WTC11 (cell line): ENCODE results near the gene RAPGEF1. TPM values are rescaled to one million over a fixed set of nuclear protein-coding genes. Genes with fewer than 3 reads are reported as not detected.

Experiments used
- ATAC-seq: fragments of 200-7000 bp; cut with Tn5 transposase; 2 replicates; pipeline ENCODE4 v1.10.0; 2021; ENCODE audit warnings: mild to moderate bottlenecking, moderate library complexity
- CTCF ChIA-PET: fragments of 300-600 bp; sonication (Branson Sonifier 250); formaldehyde crosslinking; loops from one replicate; lab custom pipeline; 2021; ENCODE audit warnings: antibody characterized with exemption; lab: Charles Lee
- POLR2A ChIA-PET: fragments of 350-600 bp; sonication (Branson Sonifier 250); formaldehyde crosslinking; loops from one replicate; lab custom pipeline; 2021; ENCODE audit warnings: antibody characterized with exemption; lab: Charles Lee
- DNase-seq: peaks from one replicate; pipeline ENCODE4 v3.0.0; 2021; ENCODE audit warnings: low spot score
- H3K27ac Mint-ChIP-seq: 2 replicates; pipeline ENCODE4 v1.8.0; 2021; ENCODE audit warnings: mixed read lengths
- H3K27me3 Mint-ChIP-seq: 2 replicates; pipeline ENCODE4 v1.8.0; 2021; ENCODE audit warnings: low read depth, mild to moderate bottlenecking, moderate library complexity, mixed read lengths
- H3K36me3 Mint-ChIP-seq: 2 replicates; pipeline ENCODE4 v1.8.0; 2021; ENCODE audit warnings: mixed read lengths
- H3K4me1 Mint-ChIP-seq: 2 replicates; pipeline ENCODE4 v1.8.0; 2022; ENCODE audit warnings: mixed read lengths
- H3K4me3 Mint-ChIP-seq: 2 replicates; pipeline ENCODE4 v1.8.0; 2021; ENCODE audit warnings: mild to moderate bottlenecking, moderate library complexity, mixed read lengths
- H3K9me3 Mint-ChIP-seq: 2 replicates; pipeline ENCODE4 v1.8.0; 2021; ENCODE audit warnings: mixed read lengths
- CBFB ChIP-seq: sonication (generic); formaldehyde crosslinking; IDR thresholded peaks from 2 replicates; pipeline ENCODE4 v1.8.1; 2022; ENCODE audit warnings: mild to moderate bottlenecking, low read depth, missing genetic modification reagents
- CREB1 ChIP-seq: sonication (generic); formaldehyde crosslinking; IDR thresholded peaks from 2 replicates; pipeline ENCODE4 v1.8.0; 2023; ENCODE audit warnings: mild to moderate bottlenecking, missing genetic modification reagents
- ELF4 ChIP-seq: sonication (generic); formaldehyde crosslinking; IDR thresholded peaks from 2 replicates; pipeline ENCODE4 v1.8.1; 2022; ENCODE audit warnings: low read depth, mild to moderate bottlenecking, moderate library complexity, missing genetic modification reagents
- FOXK1 ChIP-seq: sonication (generic); formaldehyde crosslinking; IDR thresholded peaks from 2 replicates; pipeline ENCODE4 v1.8.0; 2022; ENCODE audit warnings: mild to moderate bottlenecking, moderate library complexity, missing genetic modification reagents
- JAZF1 ChIP-seq: fragments of 250-450 bp; sonication (Bioruptor Pico); IDR thresholded peaks from 2 replicates; pipeline ENCODE4 v1.9.0; 2021; ENCODE audit warnings: moderate library complexity, mild to moderate bottlenecking, inconsistent platforms
- MXD4 ChIP-seq: fragments of 250-450 bp; sonication (Bioruptor Pico); IDR thresholded peaks from 2 replicates; pipeline ENCODE4 v1.8.0; 2021; ENCODE audit warnings: mild to moderate bottlenecking, moderate library complexity, borderline replicate concordance
- NR1H2 ChIP-seq: sonication (generic); formaldehyde crosslinking; IDR thresholded peaks from 2 replicates; pipeline ENCODE4 v1.9.0; 2021; ENCODE audit warnings: mild to moderate bottlenecking, moderate library complexity, missing genetic modification reagents
- RORB ChIP-seq: fragments of 250-450 bp; sonication (Bioruptor Pico); IDR thresholded peaks from 2 replicates; pipeline ENCODE4 v1.9.0; 2021; ENCODE audit warnings: mild to moderate bottlenecking
- SMAD3 ChIP-seq: sonication (generic); formaldehyde crosslinking; IDR thresholded peaks from 2 replicates; pipeline ENCODE4 v1.8.0; 2022; ENCODE audit warnings: missing genetic modification reagents, mild to moderate bottlenecking, borderline replicate concordance
- SP1 ChIP-seq: sonication (generic); formaldehyde crosslinking; conservative IDR thresholded peaks from 2 replicates; pipeline ENCODE4 v1.8.1; 2022; ENCODE audit warnings: missing genetic modification reagents
- ZBTB21 ChIP-seq: sonication (generic); formaldehyde crosslinking; IDR thresholded peaks from 2 replicates; pipeline ENCODE4 v1.8.1; 2023; ENCODE audit warnings: mild to moderate bottlenecking, missing genetic modification reagents, borderline replicate concordance
- ZNF317 ChIP-seq: sonication (generic); formaldehyde crosslinking; IDR thresholded peaks from 2 replicates; pipeline ENCODE4 v1.8.1; 2023; ENCODE audit warnings: low read depth, mild to moderate bottlenecking, moderate library complexity, missing genetic modification reagents, borderline replicate concordance
- total RNA-seq: library from RNA; stranded (reverse); gene quantifications from 3 replicates; pipeline ENCODE4 v1.2.3, GENCODE V29; 2021
- TF ChIP-seq, protein P1 (sequence below): fragments of 250-450 bp; sonication (Bioruptor Pico); IDR thresholded peaks from 2 replicates; pipeline ENCODE4 v1.9.0; 2021; ENCODE audit warnings: mild to moderate bottlenecking, borderline replicate concordance
- TF ChIP-seq, protein P2 (sequence below): sonication (generic); formaldehyde crosslinking; IDR thresholded peaks from 2 replicates; pipeline ENCODE4 v1.8.1; 2022; ENCODE audit warnings: mild to moderate bottlenecking, moderate library complexity, missing genetic modification reagents
- TF ChIP-seq, protein P3 (sequence below): sonication (generic); formaldehyde crosslinking; IDR thresholded peaks from 2 replicates; pipeline ENCODE4 v1.8.1; 2023; ENCODE audit warnings: mild to moderate bottlenecking, missing genetic modification reagents, borderline replicate concordance
- TF ChIP-seq, protein P4 (sequence below): sonication (generic); formaldehyde crosslinking; IDR thresholded peaks from 2 replicates; pipeline ENCODE4 v1.8.1; 2023; ENCODE audit warnings: mild to moderate bottlenecking, missing genetic modification reagents, moderate library complexity
- TF ChIP-seq, protein P5 (sequence below): sonication (generic); formaldehyde crosslinking; IDR thresholded peaks from 2 replicates; pipeline ENCODE4 v1.8.1; 2022; ENCODE audit warnings: mild to moderate bottlenecking, missing genetic modification reagents, moderate library complexity, borderline replicate concordance
- TF ChIP-seq, protein P6 (sequence below): sonication (generic); formaldehyde crosslinking; IDR thresholded peaks from 2 replicates; pipeline ENCODE4 v1.8.0; 2022; ENCODE audit warnings: missing genetic modification reagents

The RAPGEF1 gene
- total RNA-seq, 1 experiment from 2014 or later, result 66.2 TPM

DNA sequence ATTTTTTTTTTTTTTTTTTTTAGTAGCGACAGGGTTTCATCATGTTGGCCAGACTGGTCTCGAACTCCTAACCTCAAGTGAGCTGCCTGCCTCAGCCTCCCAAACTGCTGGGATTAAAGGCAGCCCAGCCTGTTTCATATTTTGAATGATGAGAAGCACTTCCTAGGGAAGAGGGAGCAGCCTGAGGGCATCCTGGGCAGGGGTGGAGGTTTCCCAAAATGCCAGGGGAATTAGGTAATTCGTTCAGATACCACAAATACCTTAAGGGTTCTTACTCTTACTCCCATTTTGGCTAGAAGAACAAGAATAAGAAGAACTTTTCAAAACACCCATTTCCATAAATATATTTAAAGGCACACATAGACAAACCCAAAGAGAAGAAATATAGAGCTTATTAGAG is 29.5 kb upstream of the RAPGEF1 start (continued):
- TF ChIP-seq, protein P1, sequence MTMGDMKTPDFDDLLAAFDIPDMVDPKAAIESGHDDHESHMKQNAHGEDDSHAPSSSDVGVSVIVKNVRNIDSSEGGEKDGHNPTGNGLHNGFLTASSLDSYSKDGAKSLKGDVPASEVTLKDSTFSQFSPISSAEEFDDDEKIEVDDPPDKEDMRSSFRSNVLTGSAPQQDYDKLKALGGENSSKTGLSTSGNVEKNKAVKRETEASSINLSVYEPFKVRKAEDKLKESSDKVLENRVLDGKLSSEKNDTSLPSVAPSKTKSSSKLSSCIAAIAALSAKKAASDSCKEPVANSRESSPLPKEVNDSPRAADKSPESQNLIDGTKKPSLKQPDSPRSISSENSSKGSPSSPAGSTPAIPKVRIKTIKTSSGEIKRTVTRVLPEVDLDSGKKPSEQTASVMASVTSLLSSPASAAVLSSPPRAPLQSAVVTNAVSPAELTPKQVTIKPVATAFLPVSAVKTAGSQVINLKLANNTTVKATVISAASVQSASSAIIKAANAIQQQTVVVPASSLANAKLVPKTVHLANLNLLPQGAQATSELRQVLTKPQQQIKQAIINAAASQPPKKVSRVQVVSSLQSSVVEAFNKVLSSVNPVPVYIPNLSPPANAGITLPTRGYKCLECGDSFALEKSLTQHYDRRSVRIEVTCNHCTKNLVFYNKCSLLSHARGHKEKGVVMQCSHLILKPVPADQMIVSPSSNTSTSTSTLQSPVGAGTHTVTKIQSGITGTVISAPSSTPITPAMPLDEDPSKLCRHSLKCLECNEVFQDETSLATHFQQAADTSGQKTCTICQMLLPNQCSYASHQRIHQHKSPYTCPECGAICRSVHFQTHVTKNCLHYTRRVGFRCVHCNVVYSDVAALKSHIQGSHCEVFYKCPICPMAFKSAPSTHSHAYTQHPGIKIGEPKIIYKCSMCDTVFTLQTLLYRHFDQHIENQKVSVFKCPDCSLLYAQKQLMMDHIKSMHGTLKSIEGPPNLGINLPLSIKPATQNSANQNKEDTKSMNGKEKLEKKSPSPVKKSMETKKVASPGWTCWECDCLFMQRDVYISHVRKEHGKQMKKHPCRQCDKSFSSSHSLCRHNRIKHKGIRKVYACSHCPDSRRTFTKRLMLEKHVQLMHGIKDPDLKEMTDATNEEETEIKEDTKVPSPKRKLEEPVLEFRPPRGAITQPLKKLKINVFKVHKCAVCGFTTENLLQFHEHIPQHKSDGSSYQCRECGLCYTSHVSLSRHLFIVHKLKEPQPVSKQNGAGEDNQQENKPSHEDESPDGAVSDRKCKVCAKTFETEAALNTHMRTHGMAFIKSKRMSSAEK (CRISPR knock-in tag), result no peak
- TF ChIP-seq NR1H2 (CRISPR knock-in tag) (no peak), CREB1 (CRISPR knock-in tag) (no peak)

DNA sequence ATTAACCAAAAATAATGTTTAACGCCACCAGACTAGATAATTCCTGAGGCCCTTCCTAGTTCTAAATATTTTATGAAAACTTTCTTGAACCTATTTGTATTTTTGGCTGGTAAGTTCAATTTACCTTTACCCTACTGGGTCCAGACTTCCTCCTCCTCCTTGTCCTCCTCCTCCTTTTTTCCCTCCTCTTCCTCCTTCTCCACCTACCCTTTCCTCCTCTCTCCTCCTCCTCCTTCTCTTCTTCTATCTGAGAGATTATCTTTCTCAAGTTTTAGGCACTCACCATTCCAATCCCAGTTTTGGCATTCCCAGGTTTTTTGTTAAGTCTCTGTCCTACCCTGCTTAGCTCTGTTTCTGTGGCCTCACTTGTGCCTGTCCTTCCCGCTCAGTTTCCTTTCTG is 24.7 kb upstream of the RAPGEF1 start:
- no peak overlapping the region for H3K4me3 Mint-ChIP-seq
- H3K27me3 Mint-ChIP-seq, result no peaks in the 10 kb centered on the region
- POLR2A ChIA-PET, result no interaction called here
- H3K9me3 Mint-ChIP-seq, result no peaks in the 10 kb centered on the region
- CTCF ChIA-PET, result interaction anchor here (0.6 to 1.7 kb wide), 4 partner anchors 9 to 488 kb away, joined by 3 to 4 read pairs (median 4); no protein-coding TSS in a partner anchor
- no peaks in the 10 kb centered on the region for H3K4me1 Mint-ChIP-seq
- H3K36me3 Mint-ChIP-seq, result no peaks in the 10 kb centered on the region
- DNase-seq (no peak), ATAC-seq (no peak)
- no peak for TF ChIP-seq SP1
- TF ChIP-seq, protein P2, sequence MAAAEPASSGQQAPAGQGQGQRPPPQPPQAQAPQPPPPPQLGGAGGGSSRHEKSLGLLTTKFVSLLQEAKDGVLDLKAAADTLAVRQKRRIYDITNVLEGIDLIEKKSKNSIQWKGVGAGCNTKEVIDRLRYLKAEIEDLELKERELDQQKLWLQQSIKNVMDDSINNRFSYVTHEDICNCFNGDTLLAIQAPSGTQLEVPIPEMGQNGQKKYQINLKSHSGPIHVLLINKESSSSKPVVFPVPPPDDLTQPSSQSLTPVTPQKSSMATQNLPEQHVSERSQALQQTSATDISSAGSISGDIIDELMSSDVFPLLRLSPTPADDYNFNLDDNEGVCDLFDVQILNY (CRISPR knock-in tag), result no peak
- no peak for TF ChIP-seq MXD4 (CRISPR knock-in tag)
- no peak for TF ChIP-seq ZNF317
- no peak overlapping the region for H3K27ac Mint-ChIP-seq

DNA sequence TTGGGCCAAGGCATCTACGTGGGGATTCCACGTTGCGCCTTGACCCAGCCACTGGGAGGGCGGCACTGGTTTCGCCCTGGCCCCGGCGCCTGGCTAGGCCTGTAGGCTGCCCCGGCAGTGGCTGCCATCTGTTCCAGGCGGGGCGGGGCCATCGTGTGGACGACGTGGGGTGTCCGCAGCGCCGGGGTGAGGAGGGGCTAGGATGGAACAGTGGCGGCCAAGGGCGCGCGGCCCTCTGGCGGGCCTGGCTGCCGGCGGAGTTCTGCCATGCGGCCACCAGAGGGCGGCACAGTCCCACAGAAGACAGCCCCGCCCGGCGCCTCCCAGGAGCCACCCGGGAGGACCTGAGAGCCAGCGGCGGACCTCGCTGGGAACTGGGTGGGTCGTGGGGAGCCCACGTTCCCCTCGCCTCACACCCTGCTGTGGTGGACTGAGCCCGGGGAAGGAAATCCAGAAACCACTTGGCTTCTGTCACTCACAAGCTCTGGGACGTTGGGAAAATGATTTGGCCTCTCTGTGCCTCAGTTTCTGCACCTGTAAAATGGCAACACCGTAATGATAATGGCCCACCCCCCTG is 22.6 kb upstream of the RAPGEF1 start:
- Mint-ChIP-seq H3K9me3 (no peaks in the 10 kb centered on the region), H3K4me1 (no peaks in the 10 kb centered on the region), H3K4me3 (peak overlapping the region; percentile 13; the same call in 1 of the 2 replicates), H3K27ac (no peak overlapping the region), H3K36me3 (no peaks in the 10 kb centered on the region), H3K27me3 (no peaks in the 10 kb centered on the region)
- CTCF ChIA-PET, result interaction anchor here (0.9 to 1.7 kb wide), 7 partner anchors 77 to 474 kb away, joined by 3 to 7 read pairs (median 3); no protein-coding TSS in a partner anchor
- DNase-seq (peak; percentile 92), ATAC-seq (peak; percentile 100)
- POLR2A ChIA-PET, result no interaction called here
- TF ChIP-seq CBFB (CRISPR knock-in tag), result 0 out of 2 replicates have a peak, but pooled peaks have one; percentile 21
- TF ChIP-seq SMAD3, result no peak
- no peak for TF ChIP-seq JAZF1 (CRISPR knock-in tag)
- TF ChIP-seq, protein P3, sequence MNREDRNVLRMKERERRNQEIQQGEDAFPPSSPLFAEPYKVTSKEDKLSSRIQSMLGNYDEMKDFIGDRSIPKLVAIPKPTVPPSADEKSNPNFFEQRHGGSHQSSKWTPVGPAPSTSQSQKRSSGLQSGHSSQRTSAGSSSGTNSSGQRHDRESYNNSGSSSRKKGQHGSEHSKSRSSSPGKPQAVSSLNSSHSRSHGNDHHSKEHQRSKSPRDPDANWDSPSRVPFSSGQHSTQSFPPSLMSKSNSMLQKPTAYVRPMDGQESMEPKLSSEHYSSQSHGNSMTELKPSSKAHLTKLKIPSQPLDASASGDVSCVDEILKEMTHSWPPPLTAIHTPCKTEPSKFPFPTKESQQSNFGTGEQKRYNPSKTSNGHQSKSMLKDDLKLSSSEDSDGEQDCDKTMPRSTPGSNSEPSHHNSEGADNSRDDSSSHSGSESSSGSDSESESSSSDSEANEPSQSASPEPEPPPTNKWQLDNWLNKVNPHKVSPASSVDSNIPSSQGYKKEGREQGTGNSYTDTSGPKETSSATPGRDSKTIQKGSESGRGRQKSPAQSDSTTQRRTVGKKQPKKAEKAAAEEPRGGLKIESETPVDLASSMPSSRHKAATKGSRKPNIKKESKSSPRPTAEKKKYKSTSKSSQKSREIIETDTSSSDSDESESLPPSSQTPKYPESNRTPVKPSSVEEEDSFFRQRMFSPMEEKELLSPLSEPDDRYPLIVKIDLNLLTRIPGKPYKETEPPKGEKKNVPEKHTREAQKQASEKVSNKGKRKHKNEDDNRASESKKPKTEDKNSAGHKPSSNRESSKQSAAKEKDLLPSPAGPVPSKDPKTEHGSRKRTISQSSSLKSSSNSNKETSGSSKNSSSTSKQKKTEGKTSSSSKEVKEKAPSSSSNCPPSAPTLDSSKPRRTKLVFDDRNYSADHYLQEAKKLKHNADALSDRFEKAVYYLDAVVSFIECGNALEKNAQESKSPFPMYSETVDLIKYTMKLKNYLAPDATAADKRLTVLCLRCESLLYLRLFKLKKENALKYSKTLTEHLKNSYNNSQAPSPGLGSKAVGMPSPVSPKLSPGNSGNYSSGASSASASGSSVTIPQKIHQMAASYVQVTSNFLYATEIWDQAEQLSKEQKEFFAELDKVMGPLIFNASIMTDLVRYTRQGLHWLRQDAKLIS (CRISPR knock-in tag), result no peak
- TF ChIP-seq, protein P4, sequence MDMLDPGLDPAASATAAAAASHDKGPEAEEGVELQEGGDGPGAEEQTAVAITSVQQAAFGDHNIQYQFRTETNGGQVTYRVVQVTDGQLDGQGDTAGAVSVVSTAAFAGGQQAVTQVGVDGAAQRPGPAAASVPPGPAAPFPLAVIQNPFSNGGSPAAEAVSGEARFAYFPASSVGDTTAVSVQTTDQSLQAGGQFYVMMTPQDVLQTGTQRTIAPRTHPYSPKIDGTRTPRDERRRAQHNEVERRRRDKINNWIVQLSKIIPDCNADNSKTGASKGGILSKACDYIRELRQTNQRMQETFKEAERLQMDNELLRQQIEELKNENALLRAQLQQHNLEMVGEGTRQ (CRISPR knock-in tag), result no peak
- TF ChIP-seq, protein P5, sequence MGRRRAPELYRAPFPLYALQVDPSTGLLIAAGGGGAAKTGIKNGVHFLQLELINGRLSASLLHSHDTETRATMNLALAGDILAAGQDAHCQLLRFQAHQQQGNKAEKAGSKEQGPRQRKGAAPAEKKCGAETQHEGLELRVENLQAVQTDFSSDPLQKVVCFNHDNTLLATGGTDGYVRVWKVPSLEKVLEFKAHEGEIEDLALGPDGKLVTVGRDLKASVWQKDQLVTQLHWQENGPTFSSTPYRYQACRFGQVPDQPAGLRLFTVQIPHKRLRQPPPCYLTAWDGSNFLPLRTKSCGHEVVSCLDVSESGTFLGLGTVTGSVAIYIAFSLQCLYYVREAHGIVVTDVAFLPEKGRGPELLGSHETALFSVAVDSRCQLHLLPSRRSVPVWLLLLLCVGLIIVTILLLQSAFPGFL (CRISPR knock-in tag), result no peak
- TF ChIP-seq RORB (CRISPR knock-in tag), result no peak
- no peak for TF ChIP-seq ELF4 (CRISPR knock-in tag)
- TF ChIP-seq, protein P6, sequence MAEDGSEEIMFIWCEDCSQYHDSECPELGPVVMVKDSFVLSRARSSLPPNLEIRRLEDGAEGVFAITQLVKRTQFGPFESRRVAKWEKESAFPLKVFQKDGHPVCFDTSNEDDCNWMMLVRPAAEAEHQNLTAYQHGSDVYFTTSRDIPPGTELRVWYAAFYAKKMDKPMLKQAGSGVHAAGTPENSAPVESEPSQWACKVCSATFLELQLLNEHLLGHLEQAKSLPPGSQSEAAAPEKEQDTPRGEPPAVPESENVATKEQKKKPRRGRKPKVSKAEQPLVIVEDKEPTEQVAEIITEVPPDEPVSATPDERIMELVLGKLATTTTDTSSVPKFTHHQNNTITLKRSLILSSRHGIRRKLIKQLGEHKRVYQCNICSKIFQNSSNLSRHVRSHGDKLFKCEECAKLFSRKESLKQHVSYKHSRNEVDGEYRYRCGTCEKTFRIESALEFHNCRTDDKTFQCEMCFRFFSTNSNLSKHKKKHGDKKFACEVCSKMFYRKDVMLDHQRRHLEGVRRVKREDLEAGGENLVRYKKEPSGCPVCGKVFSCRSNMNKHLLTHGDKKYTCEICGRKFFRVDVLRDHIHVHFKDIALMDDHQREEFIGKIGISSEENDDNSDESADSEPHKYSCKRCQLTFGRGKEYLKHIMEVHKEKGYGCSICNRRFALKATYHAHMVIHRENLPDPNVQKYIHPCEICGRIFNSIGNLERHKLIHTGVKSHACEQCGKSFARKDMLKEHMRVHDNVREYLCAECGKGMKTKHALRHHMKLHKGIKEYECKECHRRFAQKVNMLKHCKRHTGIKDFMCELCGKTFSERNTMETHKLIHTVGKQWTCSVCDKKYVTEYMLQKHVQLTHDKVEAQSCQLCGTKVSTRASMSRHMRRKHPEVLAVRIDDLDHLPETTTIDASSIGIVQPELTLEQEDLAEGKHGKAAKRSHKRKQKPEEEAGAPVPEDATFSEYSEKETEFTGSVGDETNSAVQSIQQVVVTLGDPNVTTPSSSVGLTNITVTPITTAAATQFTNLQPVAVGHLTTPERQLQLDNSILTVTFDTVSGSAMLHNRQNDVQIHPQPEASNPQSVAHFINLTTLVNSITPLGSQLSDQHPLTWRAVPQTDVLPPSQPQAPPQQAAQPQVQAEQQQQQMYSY (CRISPR knock-in tag), result no peak
- TF ChIP-seq ZBTB21, result no peak
- TF ChIP-seq ZNF317, result no peak
- no peak for TF ChIP-seq FOXK1
